MCF 10A (cell line): ENCODE data around the gene HINT3. TPM values are rescaled to one million over a fixed set of nuclear protein-coding genes. Genes with fewer than 3 reads are reported as not detected.

Source experiments
- BruUV-seq: library from RNA; stranded (reverse); fragments of 400-500 nt; replicated peaks from 2 replicates; lab custom pipeline; 2021; lab: Mats Ljungman, UMichigan
- CTCF ChIA-PET: fragments of 300-600 bp; sonication (Branson Sonifier 250); formaldehyde crosslinking; extraction: SDS; loops from one replicate; lab custom pipeline; 2021; ENCODE audit warnings: antibody characterized with exemption, inconsistent platforms; lab: Yijun Ruan, JAX
- POLR2A ChIA-PET: fragments of 300-600, 350-650 bp; sonication (Branson Sonifier 250); formaldehyde crosslinking; extraction: SDS; loops from one replicate; lab custom pipeline; 2020; ENCODE audit warnings: antibody characterized with exemption, inconsistent platforms; lab: Yijun Ruan, JAX
- DNase-seq: peaks from one replicate; pipeline ENCODE4 v3.0.0-alpha.2; 2018; ENCODE audit not compliant: unreplicated experiment
- H3K27ac Mint-ChIP-seq: one replicate; pipeline ENCODE4 v1.8.0; 2022; ENCODE audit warnings: mild to moderate bottlenecking, low read depth, mixed read lengths; ENCODE audit not compliant: unreplicated experiment
- H3K27me3 Mint-ChIP-seq: one replicate; pipeline ENCODE4 v1.8.0; 2022; ENCODE audit warnings: mixed read lengths; ENCODE audit not compliant: insufficient read depth, unreplicated experiment
- H3K36me3 Mint-ChIP-seq: one replicate; pipeline ENCODE4 v1.8.0; 2022; ENCODE audit warnings: mild to moderate bottlenecking, moderate library complexity, mixed read lengths; ENCODE audit not compliant: insufficient read depth, unreplicated experiment
- H3K4me1 Mint-ChIP-seq: one replicate; pipeline ENCODE4 v1.8.0; 2022; ENCODE audit warnings: mixed read lengths; ENCODE audit not compliant: insufficient read depth, unreplicated experiment
- H3K4me3 Mint-ChIP-seq: one replicate; pipeline ENCODE4 v1.8.0; 2022; ENCODE audit warnings: mild to moderate bottlenecking, moderate library complexity, mixed read lengths; ENCODE audit not compliant: unreplicated experiment
- H3K9me3 Mint-ChIP-seq: one replicate; pipeline ENCODE4 v1.8.0; 2022; ENCODE audit warnings: mixed read lengths; ENCODE audit not compliant: unreplicated experiment
- intact Hi-C: fragments of 100-400 bp; cut with micrococcal nuclease; formaldehyde crosslinking; loops from 2 replicates; pipeline ENCODE4 v1.14.1; 2022
- total RNA-seq: library from RNA; stranded (reverse); gene quantifications from 2 replicates; pipeline ENCODE4 v1.2.3, GENCODE V29; 2022
- TF ChIP-seq, protein P1 (sequence below): fragments of 200-600 bp; IDR thresholded peaks from one replicate; pipeline ENCODE4 v1.8.0; 2022; ENCODE audit warnings: antibody characterized with exemption, mild to moderate bottlenecking; ENCODE audit not compliant: unreplicated experiment

HINT3 gene
- total RNA-seq, 1 experiment from 2014 or later: 17.9 TPM

- no peaks in the 10 kb centered on the region for H3K9me3 Mint-ChIP-seq
- peaks cover 90% of the 10 kb centered on the region for H3K36me3 Mint-ChIP-seq
- no TSS peak for BruUV-seq
- H3K4me3 Mint-ChIP-seq: peak overlapping the region; percentile 34
- POLR2A ChIA-PET: interaction anchor here (0.6 to 15.3 kb wide), 16 partner anchors 9 to 771 kb away, joined by 3 to 305 read pairs (median 7); partner anchors contain the start of genes HINT3 and NCOA7
- DNase-seq: peak; percentile 76
- intact Hi-C loops: no loop called here
- CTCF ChIA-PET: interaction anchor here (0.5 to 4.4 kb wide), 8 partner anchors 13 to 146 kb away, joined by 3 to 34 read pairs (median 4); partner anchors contain the start of gene NCOA7
- peaks cover 44% of the 10 kb centered on the region for H3K4me1 Mint-ChIP-seq
- H3K27me3 Mint-ChIP-seq: no peaks in the 10 kb centered on the region
- TF ChIP-seq, protein P1, sequence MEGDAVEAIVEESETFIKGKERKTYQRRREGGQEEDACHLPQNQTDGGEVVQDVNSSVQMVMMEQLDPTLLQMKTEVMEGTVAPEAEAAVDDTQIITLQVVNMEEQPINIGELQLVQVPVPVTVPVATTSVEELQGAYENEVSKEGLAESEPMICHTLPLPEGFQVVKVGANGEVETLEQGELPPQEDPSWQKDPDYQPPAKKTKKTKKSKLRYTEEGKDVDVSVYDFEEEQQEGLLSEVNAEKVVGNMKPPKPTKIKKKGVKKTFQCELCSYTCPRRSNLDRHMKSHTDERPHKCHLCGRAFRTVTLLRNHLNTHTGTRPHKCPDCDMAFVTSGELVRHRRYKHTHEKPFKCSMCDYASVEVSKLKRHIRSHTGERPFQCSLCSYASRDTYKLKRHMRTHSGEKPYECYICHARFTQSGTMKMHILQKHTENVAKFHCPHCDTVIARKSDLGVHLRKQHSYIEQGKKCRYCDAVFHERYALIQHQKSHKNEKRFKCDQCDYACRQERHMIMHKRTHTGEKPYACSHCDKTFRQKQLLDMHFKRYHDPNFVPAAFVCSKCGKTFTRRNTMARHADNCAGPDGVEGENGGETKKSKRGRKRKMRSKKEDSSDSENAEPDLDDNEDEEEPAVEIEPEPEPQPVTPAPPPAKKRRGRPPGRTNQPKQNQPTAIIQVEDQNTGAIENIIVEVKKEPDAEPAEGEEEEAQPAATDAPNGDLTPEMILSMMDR: no peak
- peak overlapping the region; percentile 80 for H3K27ac Mint-ChIP-seq
Observed at GRCh38 chr6:125923366-125923877, 33.1 kb upstream of the HINT3 start.

DNA sequence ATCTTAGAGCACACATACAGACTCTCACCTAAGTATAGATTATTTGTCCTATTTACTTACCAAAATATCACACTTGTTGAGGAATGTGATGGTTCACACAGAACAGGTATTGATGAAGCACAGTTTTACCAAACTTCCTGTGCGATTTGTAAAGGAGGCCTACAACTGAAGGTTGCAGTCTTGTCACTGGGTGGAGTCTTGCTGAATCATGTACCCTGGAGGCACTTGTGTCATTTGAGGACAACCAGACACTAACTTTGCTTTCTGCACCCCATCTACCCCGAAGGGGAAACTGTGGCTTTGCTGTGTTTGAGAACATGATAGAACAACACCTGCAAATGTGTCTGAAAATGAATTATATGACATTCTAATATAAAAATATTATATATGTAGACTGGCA is 32.4 kb upstream of the HINT3 start:
- intact Hi-C loops: loop anchor here (1.0 kb wide), 1 partner anchor 22 kb away; no protein-coding TSS in a partner anchor
- TF ChIP-seq, protein P1: no peak
- Mint-ChIP-seq H3K36me3 (peaks cover 90% of the 10 kb centered on the region), H3K27me3 (no peaks in the 10 kb centered on the region), H3K9me3 (no peaks in the 10 kb centered on the region), H3K27ac (peak overlapping the region; percentile 80), H3K4me3 (peak overlapping the region; percentile 34), H3K4me1 (peaks cover 39% of the 10 kb centered on the region)
- DNase-seq: peak; percentile 73
- ChIA-PET POLR2A (interaction anchor here (0.6 to 15.3 kb wide), 18 partner anchors 8 to 772 kb away, joined by 3 to 305 read pairs (median 6); partner anchors contain the start of genes HINT3 and NCOA7), CTCF (interaction anchor here (1.0 to 4.4 kb wide), 5 partner anchors 22 to 52 kb away, joined by 3 to 34 read pairs (median 4); partner anchors contain the start of gene HINT3)
- no TSS peak for BruUV-seq

- no TSS peak for BruUV-seq
- H3K4me3 Mint-ChIP-seq: peak overlapping the region; percentile 34
- TF ChIP-seq, protein P1: no peak
- ChIA-PET POLR2A (interaction anchor here (0.7 to 15.3 kb wide), 13 partner anchors 7 to 650 kb away, joined by 3 to 305 read pairs (median 4); partner anchors contain the start of genes HINT3 and NCOA7), CTCF (interaction anchor here (0.6 to 4.4 kb wide), 8 partner anchors 10 to 774 kb away, joined by 3 to 34 read pairs (median 4); partner anchors contain the start of gene HINT3)
- no peaks in the 10 kb centered on the region for H3K9me3 Mint-ChIP-seq
- no peaks in the 10 kb centered on the region for H3K27me3 Mint-ChIP-seq
- DNase-seq: no peak
- H3K27ac Mint-ChIP-seq: peak overlapping the region; percentile 80
- H3K36me3 Mint-ChIP-seq: peaks cover 91% of the 10 kb centered on the region
- intact Hi-C loops: loop anchor here (1.0 kb wide), 1 partner anchor 21 kb away; no protein-coding TSS in a partner anchor
- peaks cover 39% of the 10 kb centered on the region for H3K4me1 Mint-ChIP-seq
Observed at GRCh38 chr6:125924697-125925358, 31.7 kb upstream of the HINT3 start.

DNA sequence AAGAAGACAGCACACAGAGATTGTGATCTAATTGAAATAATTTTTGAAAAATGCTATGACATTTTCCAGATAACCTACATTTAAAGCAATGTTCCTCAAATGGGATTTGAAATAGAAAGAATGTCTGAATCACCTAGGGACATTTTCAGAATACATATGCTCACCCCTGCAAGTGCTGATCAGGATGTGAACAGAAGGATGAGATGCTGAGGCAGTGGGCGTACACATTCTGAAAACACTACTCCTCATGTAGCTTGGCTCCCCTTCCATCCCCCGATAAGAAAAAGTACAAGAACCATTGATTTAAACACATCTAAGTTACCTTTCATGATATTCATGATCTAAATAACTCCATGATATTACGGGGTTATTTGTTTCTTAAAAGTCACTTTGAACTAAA is 29.9 kb upstream of the HINT3 start:
- TF ChIP-seq, protein P1: no peak
- ChIA-PET POLR2A (interaction anchor here (1.3 to 15.3 kb wide), 2 partner anchors 17 to 29 kb away, joined by 3 to 305 read pairs; no protein-coding TSS in a partner anchor), CTCF (interaction anchor here (1.4 kb wide), 1 partner anchor 137 kb away, joined by 4 read pairs; the partner anchor contains the start of gene NCOA7)
- peaks cover 34% of the 10 kb centered on the region for H3K4me1 Mint-ChIP-seq
- H3K27ac Mint-ChIP-seq: no peak overlapping the region
- no TSS peak for BruUV-seq
- peaks cover 95% of the 10 kb centered on the region for H3K36me3 Mint-ChIP-seq
- H3K4me3 Mint-ChIP-seq: no peak overlapping the region
- no peaks in the 10 kb centered on the region for H3K27me3 Mint-ChIP-seq
- H3K9me3 Mint-ChIP-seq: no peaks in the 10 kb centered on the region
- intact Hi-C loops: no loop called here
- DNase-seq: no peak
